Subcutaneous abdominal adipose tissue (tissue), 5 donors: ENCODE data around the gene TACC3.

Source experiments
- H3K27ac ChIP-seq: one replicate; pipeline ENCODE4 v1.7.0; 2013; ENCODE audit warnings: low read depth, mild to moderate bottlenecking, inconsistent platforms, low read length, moderate library complexity
- H3K27me3 ChIP-seq, 5 donors: one replicate each; pipeline ENCODE4 v1.7.0; 2013; ENCODE audit warnings: low read length in 5 of 5, inconsistent platforms in 1 of 5; ENCODE audit not compliant: control insufficient read depth in 5 of 5, insufficient read depth in 4 of 5
- H3K36me3 ChIP-seq, 5 donors: one replicate each; pipeline ENCODE4 v1.7.0; 2013; ENCODE audit warnings: low read length in 5 of 5; ENCODE audit not compliant: control insufficient read depth in 5 of 5, insufficient read depth in 5 of 5
- H3K4me1 ChIP-seq, 5 donors: one replicate each; pipeline ENCODE4 v1.7.0; 2013; ENCODE audit warnings: low read length in 5 of 5, mild to moderate bottlenecking in 3 of 5, moderate library complexity in 1 of 5; ENCODE audit not compliant: control insufficient read depth in 5 of 5, insufficient read depth in 5 of 5
- H3K4me3 ChIP-seq, 5 donors: one replicate each; pipeline ENCODE4 v1.7.0; 2013; ENCODE audit warnings: low read length in 5 of 5, low read depth in 1 of 5
- H3K9ac ChIP-seq, 5 donors: one replicate each; pipeline ENCODE4 v1.7.0; 2013; ENCODE audit warnings: low read length in 5 of 5, mild to moderate bottlenecking in 4 of 5, moderate library complexity in 3 of 5
- H3K9me3 ChIP-seq, 5 donors: one replicate each; pipeline ENCODE4 v1.7.0; 2013; ENCODE audit warnings: low read length in 5 of 5; ENCODE audit not compliant: control insufficient read depth in 5 of 5
- donor health status: healthy.
- donor health status: healthy.
- donor health status: healthy.
- donor health status: healthy.
- donor health status: healthy.

The TACC3 gene

DNA sequence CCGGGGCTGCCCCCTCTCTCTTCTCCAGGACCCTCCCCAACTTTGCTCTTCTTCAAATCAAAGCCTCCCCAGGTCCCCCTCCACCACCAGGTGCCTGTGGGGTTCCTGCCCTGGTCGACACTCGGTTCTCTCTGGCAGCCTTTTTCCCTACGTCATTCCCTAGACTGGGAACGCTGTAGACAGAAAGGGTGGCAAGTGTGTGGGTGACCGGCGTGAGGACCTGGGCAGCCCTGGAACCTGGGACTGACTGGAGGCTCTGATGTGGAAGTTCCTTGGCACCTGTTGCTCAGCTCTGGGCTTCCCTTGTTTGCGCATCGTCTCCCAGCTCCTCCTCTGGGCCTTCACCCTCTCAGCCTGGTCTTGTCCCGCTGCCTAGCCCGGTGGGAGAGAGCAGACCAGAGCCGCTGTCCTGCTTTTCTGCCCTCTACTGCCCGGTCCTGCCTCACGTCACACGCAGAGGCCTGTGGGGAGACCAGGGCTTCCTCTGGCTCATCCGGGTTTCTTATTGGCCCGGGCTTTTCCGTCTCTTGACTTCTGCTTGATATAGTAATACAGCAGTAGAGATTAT is 1.3 kb downstream of the TACC3 start:
- Histone ChIP-seq H3K27ac (no peak overlapping the region), H3K36me3 (peaks cover 0 to 21% (median 12%) of the 10 kb centered on the region in 5 donors), H3K4me3 (no peak overlapping the region), H3K9me3 (no peaks in the 10 kb centered on the region), H3K9ac (peak overlapping the region in 1 of 5 donors; percentile 53), H3K4me1 (peaks cover 2 to 66% (median 52%) of the 10 kb centered on the region in 5 donors), H3K27me3 (no peaks in the 10 kb centered on the region)

DNA sequence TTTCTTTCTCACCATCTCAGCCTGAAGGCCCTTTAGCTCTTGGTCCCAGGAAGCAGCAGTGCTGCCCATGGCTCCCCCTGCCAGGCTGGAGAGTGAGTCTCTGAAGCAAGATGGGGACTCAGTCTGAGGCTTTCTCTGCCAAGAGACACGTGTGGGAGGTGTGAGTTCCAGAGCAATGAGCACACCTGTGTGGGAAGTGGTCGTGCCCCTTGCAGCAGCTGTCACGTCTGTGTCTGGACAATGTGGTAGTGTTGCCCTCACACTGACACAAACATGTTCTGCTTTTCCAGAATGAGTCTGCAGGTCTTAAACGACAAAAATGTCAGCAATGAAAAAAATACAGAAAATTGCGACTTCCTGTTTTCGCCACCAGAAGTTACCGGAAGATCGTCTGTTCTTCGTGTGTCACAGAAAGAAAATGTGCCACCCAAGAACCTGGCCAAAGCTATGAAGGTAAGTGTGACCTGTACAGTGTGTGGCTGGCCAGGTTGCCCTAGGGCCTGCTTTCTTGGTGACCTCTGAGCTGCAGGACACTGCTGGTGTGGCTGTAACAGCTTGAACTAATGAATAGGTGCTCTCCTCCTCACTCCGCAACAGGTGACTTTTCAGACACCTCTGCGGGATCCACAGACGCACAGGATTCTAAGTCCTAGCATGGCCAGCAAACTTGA is 1.9 kb downstream of the TACC3 start:
- Histone ChIP-seq H3K4me1 (peaks cover 2 to 67% (median 56%) of the 10 kb centered on the region in 5 donors), H3K27ac (no peak overlapping the region), H3K36me3 (peaks cover 0 to 18% (median 8%) of the 10 kb centered on the region in 5 donors)

DNA sequence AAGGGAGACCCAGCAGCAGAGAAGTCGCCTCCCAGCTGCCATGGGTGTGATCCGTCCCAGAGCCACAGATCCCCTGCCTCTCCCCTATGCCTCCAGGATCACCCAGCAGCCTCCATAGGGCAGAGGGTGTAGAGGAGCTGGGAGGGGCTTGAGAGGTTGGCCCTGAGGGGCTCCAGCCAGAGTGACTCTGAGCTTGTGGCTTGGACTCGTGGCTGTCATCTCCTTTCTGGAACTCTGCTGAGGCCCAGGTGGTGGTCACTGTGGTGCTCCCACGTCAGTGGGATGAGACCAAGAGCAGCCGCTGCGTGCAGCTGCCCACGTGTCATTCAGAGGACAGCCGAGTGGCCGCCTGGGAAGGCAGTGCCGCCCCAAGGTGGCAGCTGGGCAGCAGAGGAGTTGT is 4.2 kb downstream of the TACC3 start:
- no peaks in the 10 kb centered on the region for H3K27me3 ChIP-seq
- peaks cover 0 to 22% (median 12%) of the 10 kb centered on the region in 5 donors for H3K36me3 ChIP-seq
- no peak overlapping the region for H3K9ac ChIP-seq
- H3K4me3 ChIP-seq: no peak overlapping the region
- no peak overlapping the region for H3K27ac ChIP-seq
- H3K4me1 ChIP-seq: peaks cover 2 to 69% (median 53%) of the 10 kb centered on the region in 5 donors
- no peaks in the 10 kb centered on the region for H3K9me3 ChIP-seq

More for the DNA sequence above, 1.9 kb downstream of the TACC3 start:
- peak overlapping the region in 1 of 5 donors; percentile 59 for H3K4me3 ChIP-seq
- no peaks in the 10 kb centered on the region for H3K27me3 ChIP-seq
- no peaks in the 10 kb centered on the region for H3K9me3 ChIP-seq
- H3K9ac ChIP-seq: peak overlapping the region in 1 of 5 donors; percentile 35

DNA sequence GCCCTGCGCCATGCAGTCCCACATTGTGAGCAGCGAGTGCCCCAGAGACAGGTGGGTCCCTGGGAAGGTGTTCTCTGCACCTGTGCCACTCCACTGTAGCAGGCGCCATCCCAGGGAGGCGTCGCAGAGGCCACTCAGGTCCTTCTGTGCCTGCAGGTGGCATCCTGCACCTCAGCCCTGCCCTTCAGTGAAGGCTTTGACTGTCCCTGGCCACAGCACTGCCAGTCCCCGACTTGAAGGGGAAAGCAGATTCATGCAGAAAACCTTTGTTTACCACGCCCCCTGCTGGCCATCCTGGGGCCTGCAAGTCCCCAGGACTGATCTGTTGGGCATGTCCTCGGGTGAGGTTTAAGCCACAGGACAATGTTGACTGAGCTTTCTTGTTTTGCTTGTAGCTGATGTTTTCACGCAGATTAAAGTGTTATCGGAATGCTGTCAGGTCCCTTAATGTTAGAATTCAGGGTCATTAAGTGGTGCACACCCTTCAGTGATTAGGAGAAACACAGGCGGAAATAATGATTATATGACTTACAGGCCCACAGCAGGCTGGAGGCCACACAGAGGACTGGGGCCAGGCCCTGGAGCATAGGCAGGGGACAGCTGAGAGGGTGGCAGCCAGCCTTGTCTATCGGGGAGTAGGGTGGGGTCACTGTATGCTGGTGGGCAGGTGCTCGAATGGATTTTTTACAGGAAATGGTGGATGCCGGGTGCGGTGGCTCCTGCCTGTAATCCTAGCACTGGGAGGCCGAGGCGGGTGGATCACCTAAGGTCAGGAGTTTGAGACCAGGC is 5.0 kb downstream of the TACC3 start:
- Histone ChIP-seq H3K4me3 (no peak overlapping the region), H3K36me3 (peaks cover under 1 to 28% (median 18%) of the 10 kb centered on the region in 5 donors), H3K4me1 (peaks cover 2 to 67% (median 52%) of the 10 kb centered on the region in 5 donors), H3K9ac (no peak overlapping the region), H3K27ac (peak overlapping the region; percentile 50), H3K9me3 (no peaks in the 10 kb centered on the region), H3K27me3 (no peaks in the 10 kb centered on the region)

DNA sequence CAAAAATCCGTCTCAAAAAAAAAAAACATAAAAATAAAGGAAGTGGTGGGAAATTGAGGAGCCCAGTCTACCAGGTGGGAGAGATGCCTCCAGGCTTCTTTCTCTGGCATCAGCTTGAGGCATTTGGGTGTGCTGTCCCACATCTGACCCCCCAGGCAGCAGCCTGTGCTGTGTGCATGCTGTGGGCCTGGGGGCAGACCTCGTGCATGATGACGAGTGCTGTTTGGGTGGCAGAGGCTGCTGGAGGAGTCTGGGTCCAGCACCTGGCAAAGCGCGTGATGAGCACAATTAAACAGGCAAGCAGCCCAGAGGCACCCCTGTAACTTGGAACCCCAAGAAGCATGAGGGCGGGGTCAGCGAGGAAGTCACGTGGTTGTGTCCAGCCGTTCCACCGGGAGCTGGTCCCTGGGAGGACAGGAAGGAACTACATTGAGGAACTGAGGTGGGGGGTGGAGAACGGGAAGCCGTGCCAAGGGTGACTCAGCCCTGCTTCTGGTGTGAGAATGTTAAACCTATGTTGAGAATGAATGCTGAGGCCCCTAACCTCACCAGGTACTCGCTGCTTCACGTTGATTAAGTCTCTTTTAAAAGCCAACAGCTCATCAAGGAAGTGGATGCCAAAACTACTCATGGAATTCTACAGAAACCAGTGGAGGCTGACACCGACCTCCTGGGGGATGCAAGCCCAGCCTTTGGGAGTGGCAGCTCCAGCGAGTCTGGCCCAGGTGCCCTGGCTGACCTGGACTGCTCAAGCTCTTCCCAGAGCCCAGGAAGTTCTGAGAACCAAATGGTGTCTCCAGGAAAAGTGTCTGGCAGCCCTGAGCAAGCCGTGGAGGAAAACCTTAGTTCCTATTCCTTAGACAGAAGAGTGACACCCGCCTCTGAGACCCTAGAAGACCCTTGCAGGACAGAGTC is 6.1 kb downstream of the TACC3 start:
- Histone ChIP-seq H3K4me1 (peaks cover 0 to 59% (median 43%) of the 10 kb centered on the region in 5 donors), H3K36me3 (peaks cover 5 to 37% (median 22%) of the 10 kb centered on the region in 5 donors), H3K9ac (peak overlapping the region in 2 of 5 donors; percentile 8 to 58), H3K9me3 (no peaks in the 10 kb centered on the region), H3K27ac (peak overlapping the region; percentile 61), H3K4me3 (peak overlapping the region in 4 of 5 donors; percentile 20 to 55 (median 40)), H3K27me3 (no peaks in the 10 kb centered on the region)

DNA sequence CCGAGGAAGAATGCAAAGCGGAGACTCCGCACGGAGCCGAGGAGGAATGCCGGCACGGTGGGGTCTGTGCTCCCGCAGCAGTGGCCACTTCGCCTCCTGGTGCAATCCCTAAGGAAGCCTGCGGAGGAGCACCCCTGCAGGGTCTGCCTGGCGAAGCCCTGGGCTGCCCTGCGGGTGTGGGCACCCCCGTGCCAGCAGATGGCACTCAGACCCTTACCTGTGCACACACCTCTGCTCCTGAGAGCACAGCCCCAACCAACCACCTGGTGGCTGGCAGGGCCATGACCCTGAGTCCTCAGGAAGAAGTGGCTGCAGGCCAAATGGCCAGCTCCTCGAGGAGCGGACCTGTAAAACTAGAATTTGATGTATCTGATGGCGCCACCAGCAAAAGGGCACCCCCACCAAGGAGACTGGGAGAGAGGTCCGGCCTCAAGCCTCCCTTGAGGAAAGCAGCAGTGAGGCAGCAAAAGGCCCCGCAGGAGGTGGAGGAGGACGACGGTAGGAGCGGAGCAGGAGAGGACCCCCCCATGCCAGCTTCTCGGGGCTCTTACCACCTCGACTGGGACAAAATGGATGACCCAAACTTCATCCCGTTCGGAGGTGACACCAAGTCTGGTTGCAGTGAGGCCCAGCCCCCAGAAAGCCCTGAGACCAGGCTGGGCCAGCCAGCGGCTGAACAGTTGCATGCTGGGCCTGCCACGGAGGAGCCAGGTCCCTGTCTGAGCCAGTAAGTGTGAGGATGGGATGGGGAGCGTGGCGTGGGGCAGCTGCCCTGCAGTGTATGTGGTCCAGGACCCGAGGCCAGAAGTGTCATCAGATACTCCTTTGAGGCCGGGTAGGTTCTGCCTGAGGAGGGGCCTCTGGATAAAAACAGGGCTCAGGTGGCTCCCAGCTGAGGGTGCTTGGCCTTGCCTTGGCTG is 7.0 kb downstream of the TACC3 start:
- no peaks in the 10 kb centered on the region for H3K9me3 ChIP-seq
- peak overlapping the region in 3 of 5 donors; percentile 20 to 55 (median 47) for H3K4me3 ChIP-seq
- peak overlapping the region in 3 of 5 donors; percentile 6 to 58 (median 31) for H3K9ac ChIP-seq
- peaks cover 5 to 44% (median 28%) of the 10 kb centered on the region in 5 donors for H3K36me3 ChIP-seq
- no peaks in the 10 kb centered on the region for H3K27me3 ChIP-seq
- H3K4me1 ChIP-seq: peaks cover 0 to 49% (median 36%) of the 10 kb centered on the region in 5 donors
- peak overlapping the region; percentile 61 for H3K27ac ChIP-seq

DNA sequence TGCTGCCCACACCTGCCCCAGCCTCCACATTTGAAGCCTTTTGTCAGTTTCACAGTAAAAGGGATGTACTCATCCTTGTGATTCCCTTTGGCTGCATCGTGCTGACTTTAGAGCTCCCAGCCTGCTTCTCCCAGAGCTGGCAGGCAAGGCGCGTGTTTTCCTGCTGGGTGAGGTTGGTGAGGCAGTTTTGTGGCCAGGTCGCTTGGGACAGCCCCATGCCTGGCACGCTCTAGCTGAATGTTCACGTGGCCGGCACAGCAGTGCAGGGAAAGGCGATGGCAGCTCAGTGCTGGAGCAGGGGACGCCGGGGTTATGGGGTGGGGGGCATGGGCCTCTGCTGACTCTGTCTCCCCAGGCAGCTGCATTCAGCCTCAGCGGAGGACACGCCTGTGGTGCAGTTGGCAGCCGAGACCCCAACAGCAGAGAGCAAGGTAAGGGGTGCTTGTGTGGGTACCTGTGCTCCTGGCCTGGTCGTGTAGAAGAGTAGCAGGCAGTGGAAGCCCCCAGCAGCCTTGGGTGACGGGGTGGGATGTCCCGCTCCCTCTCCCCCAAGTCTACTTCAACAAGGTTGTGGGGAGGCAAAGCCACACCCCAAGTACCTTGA is 9.3 kb downstream of the TACC3 start:
- H3K36me3 ChIP-seq: peaks cover 5 to 48% (median 33%) of the 10 kb centered on the region in 5 donors
- H3K27me3 ChIP-seq: no peaks in the 10 kb centered on the region
- H3K27ac ChIP-seq: no peak overlapping the region
- H3K4me3 ChIP-seq: no peak overlapping the region
- H3K4me1 ChIP-seq: peaks cover 0 to 42% (median 36%) of the 10 kb centered on the region in 5 donors
- no peaks in the 10 kb centered on the region for H3K9me3 ChIP-seq
- H3K9ac ChIP-seq: no peak overlapping the region

DNA sequence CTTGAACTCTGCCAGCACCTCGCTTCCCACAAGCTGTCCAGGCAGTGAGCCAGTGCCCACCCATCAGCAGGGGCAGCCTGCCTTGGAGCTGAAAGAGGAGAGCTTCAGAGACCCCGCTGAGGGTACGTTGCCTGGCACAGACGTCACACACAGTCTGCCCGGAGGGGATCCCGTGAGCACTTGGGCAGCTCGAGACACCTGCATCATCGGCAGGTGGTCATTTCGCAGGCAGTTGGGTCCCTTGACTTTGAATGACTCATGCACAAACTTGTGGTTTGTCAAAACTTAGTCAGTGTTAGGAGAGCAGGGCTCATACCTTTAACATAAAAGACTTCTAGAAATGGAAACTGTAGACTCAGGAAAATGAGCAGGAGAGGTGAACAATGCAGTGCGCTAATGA is 9.9 kb downstream of the TACC3 start:
- Histone ChIP-seq H3K9ac (no peak overlapping the region), H3K4me3 (no peak overlapping the region), H3K9me3 (no peaks in the 10 kb centered on the region), H3K27ac (no peak overlapping the region), H3K4me1 (peaks cover 0 to 38% (median 32%) of the 10 kb centered on the region in 5 donors), H3K36me3 (peaks cover 5 to 52% (median 36%) of the 10 kb centered on the region in 5 donors), H3K27me3 (no peaks in the 10 kb centered on the region)
